ENCODE results near the gene FTCD.

- TF ChIP-seq EZH2 (IDR thresholded peaks at IDR 0.05; ENCODE audit: low read length, unreplicated experiment): no peak
- no peak for TF ChIP-seq CTCF (conservative IDR thresholded peaks at IDR 0.05; ENCODE audit: low read depth, low read length)
Measured at GRCh38 chr21:46131838-46132651, 23.3 kb downstream of the FTCD start.
